GM23338 (cell line): ENCODE measurements around the gene NRF1. TPM values are rescaled to one million over a fixed set of nuclear protein-coding genes. Genes with fewer than 3 reads are reported as not detected.

Experiments used
- ATAC-seq: fragments of 200-7000 bp; cut with Tn5 transposase; 3 replicates; pipeline ENCODE4 v1.9.1; 2020
- DNase-seq: peaks from one replicate; pipeline ENCODE4 v3.0.0-alpha.2; 2015; ENCODE audit warnings: low spot score
- H2AFZ ChIP-seq: fragments of 200-600 bp; sonication (generic); 2 replicates; pipeline ENCODE4 v1.8.0; 2016; ENCODE audit warnings: antibody characterized with exemption, mild to moderate bottlenecking, moderate library complexity
- H3F3A ChIP-seq: fragments of 200-600 bp; sonication (generic); replicated peaks from 2 replicates; pipeline ENCODE4 v1.8.0; 2017; ENCODE audit warnings: antibody characterized with exemption, mixed run types, low read depth
- H3K27ac ChIP-seq: fragments of 200-600 bp; sonication (generic); 2 replicates; pipeline ENCODE4 v1.6.1; 2016; ENCODE audit warnings: low read depth
- H3K27me3 ChIP-seq: fragments of 200-600 bp; sonication (generic); 2 replicates; pipeline ENCODE4 v1.8.0; 2016; ENCODE audit warnings: mild to moderate bottlenecking, mixed run types, moderate library complexity; ENCODE audit not compliant: insufficient read depth
- H3K36me3 ChIP-seq: fragments of 200-600 bp; sonication (generic); 2 replicates; pipeline ENCODE4 v1.8.0; 2016; ENCODE audit warnings: mild to moderate bottlenecking; ENCODE audit not compliant: insufficient read depth
- H3K4me1 ChIP-seq: fragments of 200-600 bp; sonication (generic); 2 replicates; pipeline ENCODE4 v1.8.0; 2016; ENCODE audit warnings: mild to moderate bottlenecking, moderate library complexity; ENCODE audit not compliant: insufficient read depth
- H3K4me2 ChIP-seq: fragments of 200-600 bp; sonication (generic); 2 replicates; pipeline ENCODE4 v1.7.1; 2017; ENCODE audit warnings: mixed run types
- H3K4me3 ChIP-seq: fragments of 200-600 bp; sonication (generic); 2 replicates; pipeline ENCODE4 v1.6.1; 2016; ENCODE audit warnings: mixed run types
- H3K79me2 ChIP-seq: fragments of 200-600 bp; sonication (generic); replicated peaks from 2 replicates; pipeline ENCODE4 v1.8.0; 2017; ENCODE audit warnings: mild to moderate bottlenecking; ENCODE audit not compliant: insufficient read depth
- H3K9me2 ChIP-seq: fragments of 200-600 bp; sonication (generic); 2 replicates; pipeline ENCODE4 v1.8.0; 2017; ENCODE audit not compliant: insufficient read depth
- H4K20me1 ChIP-seq: fragments of 200-600 bp; sonication (generic); replicated peaks from 2 replicates; pipeline ENCODE4 v1.8.0; 2017; ENCODE audit warnings: mild to moderate bottlenecking; ENCODE audit not compliant: insufficient read depth
- H3K27ac Mint-ChIP-seq: 2 replicates; pipeline ENCODE4 v1.8.0; 2020; ENCODE audit warnings: inconsistent platforms, mild to moderate bottlenecking, moderate library complexity, mixed read lengths
- H3K27me3 Mint-ChIP-seq: 3 replicates; pipeline ENCODE4 v1.8.0; 2022; ENCODE audit warnings: low read depth, mild to moderate bottlenecking, moderate library complexity, mixed read lengths, inconsistent platforms; ENCODE audit not compliant: insufficient read depth, poor library complexity
- H3K36me3 Mint-ChIP-seq: 3 replicates; pipeline ENCODE4 v1.8.0; 2021; ENCODE audit warnings: low read depth, mild to moderate bottlenecking, inconsistent platforms, moderate library complexity, mixed read lengths
- H3K4me1 Mint-ChIP-seq: 3 replicates; pipeline ENCODE4 v1.8.0; 2020; ENCODE audit warnings: mild to moderate bottlenecking, inconsistent platforms, mixed read lengths
- H3K4me3 Mint-ChIP-seq: 3 replicates; pipeline ENCODE4 v1.8.0; 2021; ENCODE audit warnings: moderate library complexity, mild to moderate bottlenecking, inconsistent platforms, mixed read lengths
- H3K9me3 Mint-ChIP-seq: 3 replicates; pipeline ENCODE4 v1.8.0; 2020; ENCODE audit warnings: moderate library complexity, mild to moderate bottlenecking, inconsistent platforms, mixed read lengths
- EZH2 ChIP-seq: fragments of 200-600 bp; sonication (generic); IDR thresholded peaks from one replicate; pipeline ENCODE4 v1.8.0; 2017; ENCODE audit warnings: antibody characterized with exemption, mild to moderate bottlenecking, low read depth; ENCODE audit not compliant: unreplicated experiment
- ZNF462 ChIP-seq: fragments of 250-450 bp; sonication (Bioruptor Pico); IDR thresholded peaks from 2 replicates; pipeline ENCODE4 v1.5.0; 2020; ENCODE audit warnings: mild to moderate bottlenecking, moderate library complexity
- polyA plus RNA-seq: library from polyadenylated mRNA; unstranded; fragments of >200 nt; fragmentation: Nextera tagmentation; extraction: Ambion mirVana; gene quantifications from 2 replicates; pipeline ENCODE4 v1.2.1, GENCODE V29; 2016
- total RNA-seq: library from RNA; depleted of rRNA; stranded (reverse); fragments of >200 nt; shearing (Covaris generic); gene quantifications from 2 replicates; pipeline ENCODE4 v1.2.3, GENCODE V29; 2014

Gene NRF1
- total and polyA plus RNA-seq, 2 experiments from 2014 or later = 5.3 to 24.6 TPM

GRCh38 chr7:129777993-129778769 lies 166.7 kb downstream of the NRF1 start:
- peaks cover 63% of the 10 kb centered on the region for H3K27me3 Mint-ChIP-seq

More at GRCh38 chr7:129777993-129778769, 166.7 kb downstream of the NRF1 start:
- Histone ChIP-seq H3K27ac (no peak overlapping the region), H3K79me2 (peaks cover 50% of the 10 kb centered on the region), H3K4me3 (peak overlapping the region; percentile 93), H3K4me1 (peaks cover 57% of the 10 kb centered on the region), H3K27me3 (peaks cover 50% of the 10 kb centered on the region), H2AFZ (no peak overlapping the region), H3F3A (peaks cover 36% of the 10 kb centered on the region), H3K4me2 (peak overlapping the region; percentile 100), H3K36me3 (no peaks in the 10 kb centered on the region), H3K9me2 (no peaks in the 10 kb centered on the region), H4K20me1 (peaks cover 11% of the 10 kb centered on the region)
- Mint-ChIP-seq H3K9me3 (0 out of 3 replicates have a peak, but pooled peaks cover under 1% of the 10 kb centered on the region), H3K27ac (no peak overlapping the region), H3K4me1 (peaks cover 61% of the 10 kb centered on the region), H3K4me3 (peak overlapping the region; percentile 82), H3K36me3 (peaks cover 23% of the 10 kb centered on the region)
- ATAC-seq = no peak
- DNase-seq = no peak
- TF ChIP-seq EZH2 (peak; percentile 57), ZNF462 (CRISPR knock-in tag) (no peak)
